ENCODE data around the gene XYLT1. TPM values are rescaled to one million over a fixed set of nuclear protein-coding genes. Genes with fewer than 3 reads are reported as not detected.

The XYLT1 gene
- polyA plus RNA-seq, 2 donors: 3.0 TPM

DNA sequence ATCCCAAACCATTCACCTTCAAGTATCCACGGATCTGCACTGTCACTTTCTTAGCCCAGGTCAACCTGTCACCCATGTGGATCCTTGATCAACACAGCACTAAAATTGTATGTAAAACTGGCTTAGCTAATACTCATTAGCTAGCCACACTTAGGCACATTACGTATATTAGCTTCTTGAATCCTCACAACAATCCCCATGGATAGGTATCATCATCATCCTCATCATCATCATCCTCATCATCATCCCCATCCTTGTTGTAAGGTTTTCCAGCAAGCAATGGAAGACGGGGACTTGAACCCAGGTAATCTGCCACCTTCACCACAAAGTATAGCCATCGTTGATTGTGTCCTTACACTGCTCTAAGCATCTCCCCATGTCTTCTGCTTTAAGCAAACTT, 184.3 kb downstream of the XYLT1 start:
- Histone ChIP-seq H3K27me3 (ENCODE audit: control insufficient read depth in 1 of 2, insufficient read depth in 2 of 2, low read length in 2 of 2) (no peaks in the 10 kb centered on the region), H3K36me3 (ENCODE audit: control insufficient read depth in 2 of 2, insufficient read depth in 2 of 2, low read length in 1 of 2) (no peaks in the 10 kb centered on the region), H3K27ac (ENCODE audit: low read depth in 2 of 2, low read length in 1 of 2) (no peak overlapping the region), H3K4me1 (ENCODE audit: control insufficient read depth in 2 of 2, insufficient read depth in 2 of 2, low read length in 1 of 2) (no peaks in the 10 kb centered on the region), H3K4me3 (ENCODE audit: low read depth in 1 of 2, low read length in 2 of 2) (no peak overlapping the region), H3K9me3 (ENCODE audit: control insufficient read depth in 2 of 2, insufficient read depth in 1 of 2, low read depth in 1 of 2, low read length in 1 of 2) (no peaks in the 10 kb centered on the region)
- 93 to 95% methylated on average over 4 of the region's 4 CpGs for WGBS, 2 donors

DNA sequence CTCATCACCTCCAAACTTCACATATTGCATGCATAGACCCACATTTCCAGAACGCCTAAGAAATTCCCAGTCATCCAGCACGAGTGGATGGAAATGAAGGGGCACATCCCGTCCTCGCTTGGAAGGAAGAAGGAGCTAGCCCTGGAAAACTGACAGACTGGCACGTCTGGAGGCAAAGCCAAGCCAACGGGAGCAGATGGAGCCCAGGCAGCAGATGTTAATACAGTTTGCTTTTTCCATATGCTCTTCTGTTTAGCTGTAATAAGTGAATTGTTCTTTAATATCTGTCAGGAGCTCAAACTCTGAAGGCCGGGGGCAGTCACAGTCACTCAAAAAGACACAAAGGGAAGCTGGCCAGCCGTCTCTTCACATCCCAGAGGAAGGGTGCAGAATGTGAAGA, 187.7 kb downstream of the XYLT1 start:
- peaks cover 0 to 4% of the 10 kb centered on the region in 2 donors for H3K4me1 ChIP-seq (ENCODE audit: control insufficient read depth in 2 of 2, insufficient read depth in 2 of 2, low read length in 1 of 2)
- H3K4me3 ChIP-seq (ENCODE audit: low read depth in 1 of 2, low read length in 2 of 2): no peak overlapping the region
- no peaks in the 10 kb centered on the region for H3K36me3 ChIP-seq (ENCODE audit: control insufficient read depth in 2 of 2, insufficient read depth in 2 of 2, low read length in 1 of 2)
- H3K27me3 ChIP-seq (ENCODE audit: control insufficient read depth in 1 of 2, insufficient read depth in 2 of 2, low read length in 2 of 2): no peaks in the 10 kb centered on the region
- no peaks in the 10 kb centered on the region for H3K9me3 ChIP-seq (ENCODE audit: control insufficient read depth in 2 of 2, insufficient read depth in 1 of 2, low read depth in 1 of 2, low read length in 1 of 2)
- 81 to 83% methylated on average over 8 of the region's 8 CpGs for WGBS, 2 donors
- no peak overlapping the region for H3K27ac ChIP-seq (ENCODE audit: low read depth in 2 of 2, low read length in 1 of 2)

DNA sequence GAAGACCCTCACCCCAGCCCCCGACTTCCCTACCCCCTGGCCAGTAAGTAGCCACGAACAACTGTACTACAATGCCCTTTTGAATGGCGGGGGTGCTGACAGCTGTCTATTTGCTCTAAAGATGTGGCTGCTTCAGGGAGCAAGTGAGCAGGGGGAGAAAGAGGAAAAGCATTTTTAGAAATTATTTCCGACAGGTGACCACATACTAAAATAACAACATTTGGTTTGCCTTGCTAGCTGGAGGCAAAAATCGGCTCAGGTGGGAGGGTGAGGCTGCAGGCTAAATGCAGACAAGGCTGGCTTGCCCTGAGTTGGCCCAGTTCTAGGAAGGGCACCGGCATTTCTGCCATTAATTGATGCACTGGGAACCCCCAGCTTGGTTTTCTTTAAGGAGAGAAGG, 188.5 kb downstream of the XYLT1 start:
- no peaks in the 10 kb centered on the region for H3K9me3 ChIP-seq (ENCODE audit: control insufficient read depth in 2 of 2, insufficient read depth in 1 of 2, low read depth in 1 of 2, low read length in 1 of 2)
- no peak overlapping the region for H3K4me3 ChIP-seq (ENCODE audit: low read depth in 1 of 2, low read length in 2 of 2)
- no peak overlapping the region for H3K27ac ChIP-seq (ENCODE audit: low read depth in 2 of 2, low read length in 1 of 2)
- no peaks in the 10 kb centered on the region for H3K27me3 ChIP-seq (ENCODE audit: control insufficient read depth in 1 of 2, insufficient read depth in 2 of 2, low read length in 2 of 2)
- peaks cover 3 to 4% of the 10 kb centered on the region in 2 donors for H3K4me1 ChIP-seq (ENCODE audit: control insufficient read depth in 2 of 2, insufficient read depth in 2 of 2, low read length in 1 of 2)
- WGBS, 2 donors: 66 to 70% methylated on average over 6 of the region's 6 CpGs
- H3K36me3 ChIP-seq (ENCODE audit: control insufficient read depth in 2 of 2, insufficient read depth in 2 of 2, low read length in 1 of 2): no peaks in the 10 kb centered on the region

- H3K4me3 ChIP-seq (ENCODE audit: low read depth in 1 of 2, low read length in 2 of 2): no peak overlapping the region
- peaks cover 3 to 4% of the 10 kb centered on the region in 2 donors for H3K4me1 ChIP-seq (ENCODE audit: control insufficient read depth in 2 of 2, insufficient read depth in 2 of 2, low read length in 1 of 2)
- H3K27ac ChIP-seq (ENCODE audit: low read depth in 2 of 2, low read length in 1 of 2): no peak overlapping the region
- no peaks in the 10 kb centered on the region for H3K36me3 ChIP-seq (ENCODE audit: control insufficient read depth in 2 of 2, insufficient read depth in 2 of 2, low read length in 1 of 2)
- H3K9me3 ChIP-seq (ENCODE audit: control insufficient read depth in 2 of 2, insufficient read depth in 1 of 2, low read depth in 1 of 2, low read length in 1 of 2): no peaks in the 10 kb centered on the region
- 85 to 86% methylated on average over 7 of the region's 7 CpGs for WGBS, 2 donors
- H3K27me3 ChIP-seq (ENCODE audit: control insufficient read depth in 1 of 2, insufficient read depth in 2 of 2, low read length in 2 of 2): no peaks in the 10 kb centered on the region
Observed at GRCh38 chr16:17281052-17281451, 189.7 kb downstream of the XYLT1 start.

DNA sequence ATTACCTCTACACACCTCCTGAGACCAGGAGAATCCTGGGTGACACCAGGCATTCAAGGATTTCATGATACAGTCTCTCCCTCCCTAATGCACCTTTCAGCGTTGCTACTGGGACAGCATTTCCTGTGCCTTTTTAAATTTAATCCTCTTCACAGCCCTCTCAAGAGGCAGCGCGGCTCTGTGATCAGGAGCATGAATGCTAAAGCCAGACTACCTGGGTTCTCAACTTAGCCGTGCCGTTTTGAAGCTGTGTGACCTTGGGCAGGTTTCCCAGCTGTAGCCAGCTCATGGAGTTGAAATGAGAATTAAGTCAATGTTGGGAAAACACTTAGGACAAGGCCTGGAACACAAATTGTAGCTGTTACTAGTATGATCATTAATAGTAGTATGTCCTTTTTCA, 191.8 kb downstream of the XYLT1 start:
- Histone ChIP-seq H3K9me3 (ENCODE audit: control insufficient read depth in 2 of 2, insufficient read depth in 1 of 2, low read depth in 1 of 2, low read length in 1 of 2) (no peaks in the 10 kb centered on the region), H3K4me3 (ENCODE audit: low read depth in 1 of 2, low read length in 2 of 2) (no peak overlapping the region), H3K27me3 (ENCODE audit: control insufficient read depth in 1 of 2, insufficient read depth in 2 of 2, low read length in 2 of 2) (no peaks in the 10 kb centered on the region), H3K27ac (ENCODE audit: low read depth in 2 of 2, low read length in 1 of 2) (no peak overlapping the region), H3K4me1 (ENCODE audit: control insufficient read depth in 2 of 2, insufficient read depth in 2 of 2, low read length in 1 of 2) (peaks cover 3 to 4% of the 10 kb centered on the region in 2 donors), H3K36me3 (ENCODE audit: control insufficient read depth in 2 of 2, insufficient read depth in 2 of 2, low read length in 1 of 2) (no peaks in the 10 kb centered on the region)
- 53 to 88% methylated on average over 5 of the region's 5 CpGs for WGBS, 2 donors

DNA sequence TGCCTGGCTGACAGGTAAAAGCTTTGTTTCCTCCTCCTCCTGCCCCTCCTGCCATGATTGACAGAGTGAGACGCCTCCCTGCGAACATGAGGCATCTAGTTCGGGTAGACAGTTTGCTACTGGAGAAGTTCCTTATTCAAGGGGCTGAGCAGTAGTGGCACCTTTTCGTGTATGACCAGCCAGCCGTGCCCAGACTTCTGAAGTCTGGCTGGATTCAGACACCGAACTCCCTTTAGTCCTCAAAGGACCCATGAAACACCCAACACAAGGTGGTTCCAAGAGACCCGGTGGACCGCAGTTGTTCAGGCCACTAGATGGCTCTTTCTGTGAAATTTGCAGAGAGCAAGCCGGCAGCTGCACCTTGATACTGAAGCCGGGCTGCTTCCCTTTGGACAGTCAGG, 192.8 kb downstream of the XYLT1 start:
- Histone ChIP-seq H3K4me1 (ENCODE audit: control insufficient read depth in 2 of 2, insufficient read depth in 2 of 2, low read length in 1 of 2) (peaks cover 4 to 6% of the 10 kb centered on the region in 2 donors), H3K9me3 (ENCODE audit: control insufficient read depth in 2 of 2, insufficient read depth in 1 of 2, low read depth in 1 of 2, low read length in 1 of 2) (no peaks in the 10 kb centered on the region), H3K27ac (ENCODE audit: low read depth in 2 of 2, low read length in 1 of 2) (peak overlapping the region in 1 of 2 donors; percentile 56), H3K36me3 (ENCODE audit: control insufficient read depth in 2 of 2, insufficient read depth in 2 of 2, low read length in 1 of 2) (no peaks in the 10 kb centered on the region), H3K4me3 (ENCODE audit: low read depth in 1 of 2, low read length in 2 of 2) (no peak overlapping the region), H3K27me3 (ENCODE audit: control insufficient read depth in 1 of 2, insufficient read depth in 2 of 2, low read length in 2 of 2) (no peaks in the 10 kb centered on the region)
- WGBS, 2 donors: 56 to 65% methylated on average over 10 of the region's 10 CpGs

DNA sequence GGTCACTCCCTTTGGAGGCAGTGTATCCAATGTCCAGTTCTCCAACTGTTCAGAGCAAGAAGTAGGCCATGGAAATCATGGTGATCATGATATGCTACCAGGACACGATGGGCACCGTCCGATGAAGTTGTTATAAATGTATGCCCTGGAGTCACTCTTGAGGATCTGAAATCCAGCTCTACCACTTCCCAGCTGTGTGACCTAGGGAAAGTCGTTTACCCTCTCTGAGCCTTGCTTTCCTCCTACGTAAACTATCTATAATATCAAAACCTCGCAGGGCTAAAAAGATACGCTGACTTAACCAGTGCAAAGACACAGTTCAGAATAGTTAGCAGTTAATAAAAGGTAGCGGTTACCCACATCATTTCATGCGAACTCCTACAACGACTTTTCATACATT, 194.2 kb downstream of the XYLT1 start:
- Histone ChIP-seq H3K27ac (ENCODE audit: low read depth in 2 of 2, low read length in 1 of 2) (no peak overlapping the region), H3K4me3 (ENCODE audit: low read depth in 1 of 2, low read length in 2 of 2) (no peak overlapping the region), H3K9me3 (ENCODE audit: control insufficient read depth in 2 of 2, insufficient read depth in 1 of 2, low read depth in 1 of 2, low read length in 1 of 2) (no peaks in the 10 kb centered on the region), H3K36me3 (ENCODE audit: control insufficient read depth in 2 of 2, insufficient read depth in 2 of 2, low read length in 1 of 2) (no peaks in the 10 kb centered on the region), H3K4me1 (ENCODE audit: control insufficient read depth in 2 of 2, insufficient read depth in 2 of 2, low read length in 1 of 2) (peaks cover 4 to 6% of the 10 kb centered on the region in 2 donors), H3K27me3 (ENCODE audit: control insufficient read depth in 1 of 2, insufficient read depth in 2 of 2, low read length in 2 of 2) (no peaks in the 10 kb centered on the region)
- WGBS, 2 donors: 93 to 96% methylated on average over 10 of the region's 10 CpGs

- 75 to 76% methylated on average over 4 of the region's 4 CpGs for WGBS, 2 donors
- H3K27ac ChIP-seq (ENCODE audit: low read depth in 2 of 2, low read length in 1 of 2): no peak overlapping the region
- H3K4me3 ChIP-seq (ENCODE audit: low read depth in 1 of 2, low read length in 2 of 2): no peak overlapping the region
- H3K9me3 ChIP-seq (ENCODE audit: control insufficient read depth in 2 of 2, insufficient read depth in 1 of 2, low read depth in 1 of 2, low read length in 1 of 2): no peaks in the 10 kb centered on the region
- no peaks in the 10 kb centered on the region for H3K36me3 ChIP-seq (ENCODE audit: control insufficient read depth in 2 of 2, insufficient read depth in 2 of 2, low read length in 1 of 2)
- H3K27me3 ChIP-seq (ENCODE audit: control insufficient read depth in 1 of 2, insufficient read depth in 2 of 2, low read length in 2 of 2): no peaks in the 10 kb centered on the region
- H3K4me1 ChIP-seq (ENCODE audit: control insufficient read depth in 2 of 2, insufficient read depth in 2 of 2, low read length in 1 of 2): peaks cover 3 to 6% of the 10 kb centered on the region in 2 donors
Observed at GRCh38 chr16:17276010-17276530, 194.7 kb downstream of the XYLT1 start.

- peaks cover 4 to 6% of the 10 kb centered on the region in 2 donors for H3K4me1 ChIP-seq (ENCODE audit: control insufficient read depth in 2 of 2, insufficient read depth in 2 of 2, low read length in 1 of 2)
- no peaks in the 10 kb centered on the region for H3K27me3 ChIP-seq (ENCODE audit: control insufficient read depth in 1 of 2, insufficient read depth in 2 of 2, low read length in 2 of 2)
- no peaks in the 10 kb centered on the region for H3K9me3 ChIP-seq (ENCODE audit: control insufficient read depth in 2 of 2, insufficient read depth in 1 of 2, low read depth in 1 of 2, low read length in 1 of 2)
- no peaks in the 10 kb centered on the region for H3K36me3 ChIP-seq (ENCODE audit: control insufficient read depth in 2 of 2, insufficient read depth in 2 of 2, low read length in 1 of 2)
- no peak overlapping the region for H3K4me3 ChIP-seq (ENCODE audit: low read depth in 1 of 2, low read length in 2 of 2)
- peak overlapping the region; percentile 63 to 93 for H3K27ac ChIP-seq (ENCODE audit: low read depth in 2 of 2, low read length in 1 of 2)
- 82 to 91% methylated on average over 9 of the region's 9 CpGs for WGBS, 2 donors
Observed at GRCh38 chr16:17275076-17276009, 195.4 kb downstream of the XYLT1 start.

Measured in esophagus (tissue), 2 donors.